ENCODE data around the gene ZSWIM5.
A peak's percentile ranks its signal among the peaks of the same experiment; 100 is the strongest.

ZSWIM5 gene

DNA sequence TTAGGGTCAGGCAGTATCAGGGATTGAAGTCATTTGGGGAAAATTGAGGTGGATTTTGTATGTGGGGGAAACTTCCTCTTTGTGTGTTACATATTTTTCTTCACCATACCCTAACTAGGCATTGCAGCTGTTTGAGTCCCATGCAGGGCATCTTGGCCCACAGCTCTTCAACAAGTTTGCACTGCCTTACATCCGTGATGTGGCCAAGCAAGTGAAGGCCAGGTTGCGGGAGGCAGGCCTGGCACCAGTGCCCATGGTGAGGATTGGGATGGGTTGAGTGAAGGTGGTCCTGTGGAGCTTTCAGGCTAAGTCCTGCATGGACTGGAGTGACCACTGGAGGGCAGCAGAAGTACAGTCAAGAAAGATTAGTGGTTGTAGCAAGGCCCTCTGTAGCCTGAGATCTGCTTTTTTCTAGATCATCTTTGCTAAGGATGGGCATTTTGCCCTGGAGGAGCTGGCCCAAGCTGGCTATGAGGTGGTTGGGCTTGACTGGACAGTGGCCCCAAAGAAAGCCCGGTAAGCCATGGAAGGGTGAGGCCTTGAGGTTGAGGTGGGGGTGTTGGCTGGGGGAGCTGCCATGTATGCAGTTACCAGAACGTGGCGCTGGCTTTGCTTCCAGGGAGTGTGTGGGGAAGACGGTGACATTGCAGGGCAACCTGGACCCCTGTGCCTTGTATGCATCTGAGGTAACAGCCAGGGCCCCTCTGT, 191.9 kb downstream of the ZSWIM5 start:
- TF ChIP-seq JUND (IDR thresholded peaks at IDR 0.05; ENCODE audit: low read depth) = no peak
- DNase-seq (ENCODE audit: low read depth in 1 of 2, low spot score in 1 of 2) = peak in 1 of 2 experiments; percentile 77
- in situ Hi-C loops (cut with HindIII; ENCODE audit: low pct_unique_long_range_greater_than_20kb, low sequenced_read_pairs) = no loop called here

DNA sequence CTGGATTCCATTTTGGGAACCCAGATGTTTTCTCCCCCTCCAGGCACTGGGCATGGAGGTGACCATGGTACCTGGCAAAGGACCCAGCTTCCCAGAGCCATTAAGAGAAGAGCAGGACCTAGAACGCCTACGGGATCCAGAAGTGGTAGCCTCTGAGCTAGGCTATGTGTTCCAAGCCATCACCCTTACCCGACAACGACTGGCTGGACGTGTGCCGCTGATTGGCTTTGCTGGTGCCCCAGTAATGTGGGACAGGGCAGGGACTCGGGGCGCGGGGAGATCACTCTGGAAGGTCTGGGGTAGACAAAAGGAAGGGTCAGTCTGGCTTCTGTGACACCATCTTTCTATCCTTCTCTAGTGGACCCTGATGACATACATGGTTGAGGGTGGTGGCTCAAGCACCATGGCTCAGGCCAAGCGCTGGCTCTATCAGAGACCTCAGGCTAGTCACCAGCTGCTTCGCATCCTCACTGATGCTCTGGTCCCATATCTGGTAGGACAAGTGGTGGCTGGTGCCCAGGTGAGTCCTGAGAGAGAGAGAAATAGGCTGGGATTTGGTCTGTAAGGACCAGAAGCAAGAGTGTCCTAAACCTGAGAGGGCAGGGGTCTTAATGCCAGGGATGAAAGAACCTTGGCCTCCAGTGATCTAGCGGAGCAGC, 192.7 kb downstream of the ZSWIM5 start:
- TF ChIP-seq JUND (IDR thresholded peaks at IDR 0.05; ENCODE audit: low read depth) = no peak
- DNase-seq (ENCODE audit: low read depth in 1 of 2, low spot score in 1 of 2) = no peak
- in situ Hi-C loops (cut with HindIII; ENCODE audit: low pct_unique_long_range_greater_than_20kb, low sequenced_read_pairs) = no loop called here

- peak in 1 of 2 experiments; percentile 53 for DNase-seq (ENCODE audit: low read depth in 1 of 2, low spot score in 1 of 2)
- in situ Hi-C loops (cut with HindIII; ENCODE audit: low pct_unique_long_range_greater_than_20kb, low sequenced_read_pairs) = no loop called here
- TF ChIP-seq JUND (IDR thresholded peaks at IDR 0.05; ENCODE audit: low read depth) = no peak
These were observed 193.6 kb downstream of the ZSWIM5 start for GRCh38 chr1:45012639-45013278.

GRCh38 chr1:45011837-45012638, 194.4 kb downstream of the ZSWIM5 start, which contains the start of gene UROD:
Gene UROD, plus strand, starts transcription at chr1:45012254. Its CDS starts 12 bp downstream, at chr1:45012266.
- TF ChIP-seq JUND (IDR thresholded peaks at IDR 0.05; ENCODE audit: low read depth) = no peak
- in situ Hi-C loops (cut with HindIII; ENCODE audit: low pct_unique_long_range_greater_than_20kb, low sequenced_read_pairs) = no loop called here
- peak; percentile 81 to 96 for DNase-seq (ENCODE audit: low read depth in 1 of 2, low spot score in 1 of 2)

GRCh38 chr1:45010855-45011811, 195.3 kb downstream of the ZSWIM5 start, which contains the start of gene HECTD3:
Gene HECTD3, minus strand, starts transcription at chr1:45011324. Its CDS starts 67 bp downstream, at chr1:45011257.
- peak; percentile 61 to 76 for DNase-seq (ENCODE audit: low read depth in 1 of 2, low spot score in 1 of 2)
- in situ Hi-C loops (cut with HindIII; ENCODE audit: low pct_unique_long_range_greater_than_20kb, low sequenced_read_pairs) = no loop called here
- no peak for TF ChIP-seq JUND (IDR thresholded peaks at IDR 0.05; ENCODE audit: low read depth)

GRCh38 chr1:45009956-45010854, 196.2 kb downstream of the ZSWIM5 start:
- in situ Hi-C loops (cut with HindIII; ENCODE audit: low pct_unique_long_range_greater_than_20kb, low sequenced_read_pairs) = no loop called here
- peak in 1 of 2 experiments; percentile 45 for DNase-seq (ENCODE audit: low read depth in 1 of 2, low spot score in 1 of 2)
- TF ChIP-seq JUND (IDR thresholded peaks at IDR 0.05; ENCODE audit: low read depth) = no peak

- in situ Hi-C loops (cut with HindIII; ENCODE audit: low pct_unique_long_range_greater_than_20kb, low sequenced_read_pairs) = no loop called here
- no peak for TF ChIP-seq JUND (IDR thresholded peaks at IDR 0.05; ENCODE audit: low read depth)
- DNase-seq (ENCODE audit: low read depth in 1 of 2, low spot score in 1 of 2) = no peak
These were observed 197.0 kb downstream of the ZSWIM5 start for GRCh38 chr1:45009296-45009865.

DNA sequence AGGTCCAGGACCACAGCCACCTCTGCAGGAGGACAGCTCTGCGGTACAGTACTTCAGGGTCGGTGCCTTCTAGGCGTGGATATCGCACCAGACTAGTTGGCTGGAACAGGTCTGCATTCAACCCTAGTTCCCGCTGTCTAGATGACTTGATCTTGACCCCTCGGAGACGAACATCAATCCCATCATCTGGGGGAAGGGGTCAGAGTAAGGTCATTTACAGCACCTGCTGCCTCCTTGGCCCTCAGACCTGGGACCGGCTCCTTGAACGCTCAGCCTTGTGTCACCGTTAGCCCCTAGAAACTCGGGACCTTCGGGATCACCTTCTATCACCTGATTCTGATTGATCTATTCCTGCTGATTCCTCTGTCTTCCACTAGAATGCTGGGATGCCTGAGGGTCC, 197.9 kb downstream of the ZSWIM5 start:
- in situ Hi-C loops (cut with HindIII; ENCODE audit: low pct_unique_long_range_greater_than_20kb, low sequenced_read_pairs) = no loop called here
- DNase-seq (ENCODE audit: low read depth in 1 of 2, low spot score in 1 of 2) = no peak
- TF ChIP-seq JUND (IDR thresholded peaks at IDR 0.05; ENCODE audit: low read depth) = no peak

DNA sequence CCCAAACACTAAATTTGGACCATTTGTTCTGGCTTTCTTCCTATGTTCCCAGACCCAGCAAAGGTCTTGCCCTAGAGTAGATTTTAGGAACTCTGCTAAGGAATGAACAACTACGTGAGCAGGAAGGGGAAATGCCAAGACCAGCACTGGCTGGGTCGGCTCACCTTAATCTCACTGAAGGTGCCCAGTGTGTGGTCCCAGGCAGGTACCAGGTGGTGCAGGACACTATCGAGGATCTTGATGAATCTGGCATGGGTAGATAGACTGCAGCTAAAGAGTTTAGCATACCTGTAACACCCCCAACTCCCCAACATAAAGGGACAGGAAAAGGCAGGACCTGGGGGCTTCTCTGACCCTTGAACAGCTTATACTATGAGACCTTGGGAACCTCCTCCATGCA, 198.3 kb downstream of the ZSWIM5 start:
- in situ Hi-C loops (cut with HindIII; ENCODE audit: low pct_unique_long_range_greater_than_20kb, low sequenced_read_pairs) = no loop called here
- no peak for TF ChIP-seq JUND (IDR thresholded peaks at IDR 0.05; ENCODE audit: low read depth)
- no peak for DNase-seq (ENCODE audit: low read depth in 1 of 2, low spot score in 1 of 2)

GRCh38 chr1:45007311-45007710, 199.1 kb downstream of the ZSWIM5 start:
- in situ Hi-C loops (cut with HindIII; ENCODE audit: low pct_unique_long_range_greater_than_20kb, low sequenced_read_pairs) = no loop called here
- no peak for DNase-seq (ENCODE audit: low read depth in 1 of 2, low spot score in 1 of 2)
- TF ChIP-seq JUND (IDR thresholded peaks at IDR 0.05; ENCODE audit: low read depth) = no peak
